GM13977 (cell line): ENCODE measurements around the gene IRS1.

Experiments used
- DNase-seq: peaks from one replicate; pipeline ENCODE4 v3.0.0; 2012; ENCODE audit warnings: low spot score
- in situ Hi-C: fragments of 300-500 bp; cut with MboI; formaldehyde crosslinking; loops from one replicate; pipeline ENCODE4 v1.12.0; 2022; ENCODE audit warnings: low sequenced_read_pairs, low pct_unique_long_range_greater_than_20kb, mixed read lengths, inconsistent platforms; ENCODE audit not compliant: unreplicated experiment
- TF ChIP-seq, protein P1 (sequence below): IDR thresholded peaks from 2 replicates; pipeline ENCODE4 v1.5.1; 2012; ENCODE audit warnings: mild to moderate bottlenecking, control low read depth; ENCODE audit not compliant: insufficient read depth; ENCODE audit errors: extremely low read depth, missing control alignments

The IRS1 gene

GRCh38 chr2:226732478-226733188 lies 67.0 kb downstream of the IRS1 start:
- TF ChIP-seq, protein P1, sequence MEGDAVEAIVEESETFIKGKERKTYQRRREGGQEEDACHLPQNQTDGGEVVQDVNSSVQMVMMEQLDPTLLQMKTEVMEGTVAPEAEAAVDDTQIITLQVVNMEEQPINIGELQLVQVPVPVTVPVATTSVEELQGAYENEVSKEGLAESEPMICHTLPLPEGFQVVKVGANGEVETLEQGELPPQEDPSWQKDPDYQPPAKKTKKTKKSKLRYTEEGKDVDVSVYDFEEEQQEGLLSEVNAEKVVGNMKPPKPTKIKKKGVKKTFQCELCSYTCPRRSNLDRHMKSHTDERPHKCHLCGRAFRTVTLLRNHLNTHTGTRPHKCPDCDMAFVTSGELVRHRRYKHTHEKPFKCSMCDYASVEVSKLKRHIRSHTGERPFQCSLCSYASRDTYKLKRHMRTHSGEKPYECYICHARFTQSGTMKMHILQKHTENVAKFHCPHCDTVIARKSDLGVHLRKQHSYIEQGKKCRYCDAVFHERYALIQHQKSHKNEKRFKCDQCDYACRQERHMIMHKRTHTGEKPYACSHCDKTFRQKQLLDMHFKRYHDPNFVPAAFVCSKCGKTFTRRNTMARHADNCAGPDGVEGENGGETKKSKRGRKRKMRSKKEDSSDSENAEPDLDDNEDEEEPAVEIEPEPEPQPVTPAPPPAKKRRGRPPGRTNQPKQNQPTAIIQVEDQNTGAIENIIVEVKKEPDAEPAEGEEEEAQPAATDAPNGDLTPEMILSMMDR, result no peak
- no peak for DNase-seq
- in situ Hi-C loops, result no loop called here

DNA sequence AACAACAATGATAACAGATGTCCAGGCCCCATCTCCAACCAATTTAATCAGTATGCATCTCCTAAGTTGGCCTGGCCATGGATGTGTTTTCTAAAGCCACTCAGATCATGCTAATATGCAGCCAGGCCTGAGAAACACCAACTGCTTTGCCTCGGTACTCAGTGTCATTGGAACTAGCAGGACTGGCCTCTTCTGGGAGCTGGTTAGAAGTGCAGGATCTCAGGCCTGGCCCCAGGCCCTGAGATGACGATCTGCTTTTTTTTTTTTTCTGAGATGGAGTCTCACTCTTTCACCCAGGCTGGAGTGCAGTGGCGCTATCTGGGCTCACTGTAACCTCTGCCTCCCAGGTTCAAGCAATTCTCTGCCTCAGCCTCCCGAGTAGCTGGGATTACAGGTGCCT lies 69.1 kb downstream of the IRS1 start:
- DNase-seq, result no peak
- TF ChIP-seq, protein P1, result no peak
- in situ Hi-C loops, result no loop called here

DNA sequence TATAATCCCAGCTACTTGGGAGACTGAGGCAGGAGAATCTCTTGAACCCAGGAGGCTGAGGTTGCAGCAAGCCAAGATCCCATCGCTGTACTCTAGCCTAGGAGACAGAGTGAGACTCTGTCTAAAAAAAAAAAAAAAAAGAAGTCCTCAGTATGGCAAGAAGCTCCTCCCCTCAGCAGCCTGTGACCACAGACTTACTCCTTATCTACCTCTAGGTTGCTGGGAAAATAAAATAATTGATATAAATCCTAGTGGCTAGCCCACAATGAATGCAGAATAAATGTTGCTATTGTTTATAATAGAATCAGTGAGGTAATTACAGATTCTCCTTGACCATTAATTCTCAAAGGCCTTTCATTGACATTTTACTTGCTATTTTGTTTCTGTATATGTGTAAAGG lies 70.6 kb downstream of the IRS1 start:
- in situ Hi-C loops, result no loop called here
- TF ChIP-seq, protein P1, result no peak
- no peak for DNase-seq

DNA sequence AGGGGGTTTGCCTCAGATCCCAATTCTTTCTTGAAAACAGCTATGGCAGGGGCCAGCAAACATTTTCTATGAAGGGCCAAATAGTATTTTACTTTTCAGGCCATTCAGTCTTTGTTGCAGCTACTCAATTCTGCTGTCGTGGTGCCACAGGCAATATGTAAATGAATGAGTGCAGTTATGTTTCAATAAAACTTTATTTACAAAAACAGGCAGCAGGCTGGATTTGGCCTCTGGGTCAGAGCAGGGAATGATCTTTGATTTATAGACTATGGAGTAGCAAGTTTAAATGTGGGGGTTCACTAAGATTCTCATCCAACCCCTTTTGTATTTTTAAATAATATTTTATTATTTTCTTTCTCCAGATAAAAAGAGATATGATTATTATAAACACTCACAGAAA lies 72.4 kb downstream of the IRS1 start:
- no peak for DNase-seq
- TF ChIP-seq, protein P1, result no peak
- in situ Hi-C loops, result no loop called here

- in situ Hi-C loops, result no loop called here
- DNase-seq, result no peak
- TF ChIP-seq, protein P1, result no peak
Measured at GRCh38 chr2:226726546-226726945, 73.1 kb downstream of the IRS1 start.

GRCh38 chr2:226725126-226725860 lies 74.3 kb downstream of the IRS1 start:
- TF ChIP-seq, protein P1, result no peak
- in situ Hi-C loops, result no loop called here
- no peak for DNase-seq
